ENCODE results near the gene LBX2. TPM values are rescaled to one million over a fixed set of nuclear protein-coding genes. Genes with fewer than 3 reads are reported as not detected.

Gene LBX2
- polyA plus RNA-seq, 2 donors = 0.12 to 0.18 TPM

DNA sequence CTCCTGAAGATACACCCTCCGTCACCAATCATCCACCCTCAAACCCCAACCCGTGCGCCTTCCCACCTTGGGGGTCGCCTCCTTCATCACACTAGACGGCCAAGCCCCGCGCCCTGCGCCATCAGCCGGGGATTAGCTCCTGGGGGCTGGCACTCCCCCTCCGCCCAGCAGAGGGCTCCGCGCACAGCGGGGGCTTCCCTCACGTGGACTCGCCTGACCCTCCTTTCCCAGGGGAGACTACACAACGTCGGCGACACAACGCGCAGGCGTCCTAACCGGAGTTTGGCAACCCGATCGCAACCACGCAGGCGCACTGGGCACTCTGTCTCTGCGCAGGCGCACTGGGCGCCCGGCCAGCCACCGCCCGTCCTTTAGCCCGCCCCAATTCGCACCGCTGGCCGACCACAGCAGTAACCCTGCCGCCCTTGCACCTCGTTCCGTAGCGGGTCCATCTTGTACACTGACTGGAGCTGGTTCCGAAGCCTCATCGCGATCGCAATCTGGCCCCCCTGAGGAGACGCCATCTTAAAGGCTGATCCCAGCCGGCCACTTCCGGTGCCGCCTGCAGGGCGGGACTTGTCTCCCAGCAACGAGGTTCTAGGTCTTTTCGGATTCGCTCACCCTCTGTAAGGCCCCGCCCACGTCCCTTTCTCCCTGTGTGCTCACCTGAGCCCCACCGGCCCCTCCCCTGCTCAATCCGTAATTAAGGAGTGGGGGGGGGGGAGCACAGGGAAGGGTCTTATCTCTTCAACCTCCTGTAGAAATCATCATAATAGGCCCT lies 7.9 kb upstream of the LBX2 start, which contains the start of gene PCGF1:
Gene PCGF1, minus strand, starts transcription at position 551 of the 781 bp plus-strand sequence. Its CDS starts 27 bp downstream, at position 524.
- 0 to 1% methylated on average over 53 to 56 of the region's 56 CpGs for WGBS, 2 donors
- Histone ChIP-seq H3K4me3 (ENCODE audit: low read depth in 1 of 2, low read length in 2 of 2) (peak within 1 kb of the TSS; percentile 92 to 94), H3K27ac (ENCODE audit: low read depth in 2 of 2, low read length in 1 of 2) (peak within 1 kb of the TSS; percentile 99 to 100), H3K9me3 (ENCODE audit: control insufficient read depth in 2 of 2, insufficient read depth in 1 of 2, low read depth in 1 of 2, low read length in 1 of 2) (no peaks in the 10 kb centered on the region), H3K36me3 (ENCODE audit: control insufficient read depth in 2 of 2, insufficient read depth in 2 of 2, low read length in 1 of 2) (peaks cover 0 to 8% of the 10 kb centered on the region in 2 donors), H3K4me1 (ENCODE audit: control insufficient read depth in 2 of 2, insufficient read depth in 2 of 2, low read length in 1 of 2) (peaks cover 0 to 11% of the 10 kb centered on the region in 2 donors), H3K27me3 (ENCODE audit: control insufficient read depth in 1 of 2, insufficient read depth in 2 of 2, low read length in 2 of 2) (no peaks in the 10 kb centered on the region)

DNA sequence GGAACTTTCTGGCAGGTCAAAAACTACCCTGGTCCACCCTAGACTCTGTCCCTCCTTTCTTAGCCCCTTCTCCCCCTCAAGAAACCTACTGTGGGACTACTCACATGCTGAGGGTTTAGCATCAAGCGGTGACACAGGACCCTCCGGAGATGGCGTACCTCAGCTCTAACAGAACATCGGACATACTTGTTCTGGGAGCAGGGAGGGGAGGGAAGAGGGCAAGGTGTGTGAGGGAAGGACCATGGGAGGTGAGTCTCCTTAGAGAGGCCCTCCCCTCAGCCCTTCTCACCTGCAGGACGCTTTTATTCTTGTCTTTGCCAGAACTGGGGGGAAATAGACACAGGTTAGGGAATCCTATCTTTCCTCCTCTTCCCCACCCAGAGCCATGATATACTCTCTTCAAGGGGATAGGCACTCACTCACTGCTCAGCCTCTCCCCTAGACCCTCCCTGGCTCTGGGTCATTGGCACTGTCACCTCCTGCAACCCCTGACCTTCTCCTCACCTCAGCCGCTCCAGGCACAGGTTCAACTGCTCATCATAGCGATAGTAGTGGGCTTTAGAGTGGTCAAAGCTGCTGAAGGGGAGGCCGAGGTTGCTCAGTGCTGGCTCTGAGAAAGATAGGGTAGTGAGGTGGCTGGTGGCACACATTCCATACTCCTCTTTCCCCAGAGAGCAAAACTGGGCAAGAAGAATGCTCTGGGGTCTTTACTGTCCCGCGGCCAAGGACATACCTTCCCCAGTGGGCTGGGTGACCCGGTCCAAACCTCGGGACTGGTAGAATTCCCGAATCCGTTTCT lies 6.2 kb upstream of the LBX2 start:
- Histone ChIP-seq H3K36me3 (ENCODE audit: control insufficient read depth in 2 of 2, insufficient read depth in 2 of 2, low read length in 1 of 2) (peaks cover 0 to 8% of the 10 kb centered on the region in 2 donors), H3K27me3 (ENCODE audit: control insufficient read depth in 1 of 2, insufficient read depth in 2 of 2, low read length in 2 of 2) (no peaks in the 10 kb centered on the region), H3K9me3 (ENCODE audit: control insufficient read depth in 2 of 2, insufficient read depth in 1 of 2, low read depth in 1 of 2, low read length in 1 of 2) (no peaks in the 10 kb centered on the region), H3K27ac (ENCODE audit: low read depth in 2 of 2, low read length in 1 of 2) (no peak overlapping the region), H3K4me1 (ENCODE audit: control insufficient read depth in 2 of 2, insufficient read depth in 2 of 2, low read length in 1 of 2) (peaks cover 3 to 11% of the 10 kb centered on the region in 2 donors), H3K4me3 (ENCODE audit: low read depth in 1 of 2, low read length in 2 of 2) (no peak overlapping the region)
- 94 to 95% methylated on average over 14 of the region's 14 CpGs for WGBS, 2 donors

DNA sequence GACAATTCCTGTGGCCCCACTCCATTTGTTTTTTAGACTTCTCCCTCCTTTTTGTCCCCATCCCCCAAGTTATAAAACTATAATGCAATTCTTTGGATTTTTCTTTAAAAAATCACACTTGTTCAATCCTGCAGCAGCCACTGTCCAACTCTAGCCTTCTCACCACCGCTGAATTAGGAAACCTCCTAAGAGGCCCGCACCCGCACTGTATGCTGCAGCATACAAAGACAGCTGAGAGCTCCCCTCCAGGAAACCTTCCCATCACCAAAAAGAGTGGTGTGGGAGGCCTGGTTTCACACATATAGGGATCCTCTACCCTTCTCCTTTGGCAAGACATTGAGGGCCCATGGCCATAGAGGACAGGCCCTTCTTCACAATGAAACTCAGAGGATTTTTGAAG lies 5.2 kb upstream of the LBX2 start:
- no peak overlapping the region for H3K4me3 ChIP-seq (ENCODE audit: low read depth in 1 of 2, low read length in 2 of 2)
- 91 to 94% methylated on average over 3 of the region's 3 CpGs for WGBS, 2 donors
- no peaks in the 10 kb centered on the region for H3K9me3 ChIP-seq (ENCODE audit: control insufficient read depth in 2 of 2, insufficient read depth in 1 of 2, low read depth in 1 of 2, low read length in 1 of 2)
- no peak overlapping the region for H3K27ac ChIP-seq (ENCODE audit: low read depth in 2 of 2, low read length in 1 of 2)
- peaks cover 0 to 9% of the 10 kb centered on the region in 2 donors for H3K27me3 ChIP-seq (ENCODE audit: control insufficient read depth in 1 of 2, insufficient read depth in 2 of 2, low read length in 2 of 2)
- H3K36me3 ChIP-seq (ENCODE audit: control insufficient read depth in 2 of 2, insufficient read depth in 2 of 2, low read length in 1 of 2) = peaks cover 0 to 8% of the 10 kb centered on the region in 2 donors
- H3K4me1 ChIP-seq (ENCODE audit: control insufficient read depth in 2 of 2, insufficient read depth in 2 of 2, low read length in 1 of 2) = peaks cover 3 to 11% of the 10 kb centered on the region in 2 donors

DNA sequence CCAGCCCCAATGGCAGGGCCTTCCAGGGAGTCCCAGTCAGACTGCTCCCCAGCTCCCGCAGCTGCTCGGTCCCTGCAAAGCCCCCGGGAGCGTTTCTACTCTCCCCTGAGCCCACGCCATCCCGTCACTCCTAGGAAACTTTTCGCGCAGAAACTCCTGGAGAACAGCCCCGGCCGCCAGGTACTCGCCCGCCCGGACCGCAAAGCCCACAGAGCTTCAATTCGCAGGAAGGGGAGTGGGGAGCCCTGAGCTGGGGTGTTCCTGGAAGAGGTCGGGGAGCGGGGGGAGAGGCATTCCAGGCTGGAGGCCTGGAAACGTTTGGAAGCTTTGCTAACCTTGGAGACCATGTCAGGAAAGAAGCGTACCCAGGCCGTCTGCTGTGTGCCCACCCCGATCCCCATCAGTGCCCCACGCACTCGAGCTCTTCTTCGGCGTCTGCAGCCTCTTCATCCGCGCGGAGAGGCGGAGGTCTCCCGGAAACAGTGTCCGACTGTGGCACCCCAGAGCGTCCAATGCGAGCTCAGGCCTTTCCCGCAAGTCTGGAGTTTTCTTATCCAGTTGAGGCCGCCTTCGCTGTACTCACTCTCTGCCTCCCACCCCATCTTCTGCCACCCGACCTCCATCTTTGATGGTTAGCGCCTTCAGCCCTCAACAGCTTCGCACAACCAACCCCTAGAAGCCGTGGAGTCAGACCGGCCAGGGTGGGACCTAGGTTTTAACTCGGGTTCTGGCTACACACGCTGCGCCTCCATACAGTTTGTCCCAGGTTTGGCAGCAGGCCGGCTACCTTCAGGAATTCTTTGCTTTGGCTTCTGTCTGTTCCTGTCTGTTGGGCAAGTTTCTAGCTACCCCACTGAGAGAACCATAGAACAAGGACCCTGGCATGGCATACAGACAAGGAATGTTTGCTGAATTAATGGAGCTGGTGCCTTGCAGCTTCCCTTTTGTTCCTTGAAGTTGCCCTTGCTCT lies 4.4 kb upstream of the LBX2 start:
- Histone ChIP-seq H3K9me3 (ENCODE audit: control insufficient read depth in 2 of 2, insufficient read depth in 1 of 2, low read depth in 1 of 2, low read length in 1 of 2) (no peaks in the 10 kb centered on the region), H3K4me3 (ENCODE audit: low read depth in 1 of 2, low read length in 2 of 2) (peak overlapping the region; percentile 46 to 56), H3K4me1 (ENCODE audit: control insufficient read depth in 2 of 2, insufficient read depth in 2 of 2, low read length in 1 of 2) (peaks cover 10 to 18% of the 10 kb centered on the region in 2 donors), H3K27me3 (ENCODE audit: control insufficient read depth in 1 of 2, insufficient read depth in 2 of 2, low read length in 2 of 2) (peaks cover 0 to 13% of the 10 kb centered on the region in 2 donors), H3K27ac (ENCODE audit: low read depth in 2 of 2, low read length in 1 of 2) (peak overlapping the region; percentile 16 to 37), H3K36me3 (ENCODE audit: control insufficient read depth in 2 of 2, insufficient read depth in 2 of 2, low read length in 1 of 2) (peaks cover 0 to 8% of the 10 kb centered on the region in 2 donors)
- 57 to 63% methylated on average over 45 of the region's 45 CpGs for WGBS, 2 donors

DNA sequence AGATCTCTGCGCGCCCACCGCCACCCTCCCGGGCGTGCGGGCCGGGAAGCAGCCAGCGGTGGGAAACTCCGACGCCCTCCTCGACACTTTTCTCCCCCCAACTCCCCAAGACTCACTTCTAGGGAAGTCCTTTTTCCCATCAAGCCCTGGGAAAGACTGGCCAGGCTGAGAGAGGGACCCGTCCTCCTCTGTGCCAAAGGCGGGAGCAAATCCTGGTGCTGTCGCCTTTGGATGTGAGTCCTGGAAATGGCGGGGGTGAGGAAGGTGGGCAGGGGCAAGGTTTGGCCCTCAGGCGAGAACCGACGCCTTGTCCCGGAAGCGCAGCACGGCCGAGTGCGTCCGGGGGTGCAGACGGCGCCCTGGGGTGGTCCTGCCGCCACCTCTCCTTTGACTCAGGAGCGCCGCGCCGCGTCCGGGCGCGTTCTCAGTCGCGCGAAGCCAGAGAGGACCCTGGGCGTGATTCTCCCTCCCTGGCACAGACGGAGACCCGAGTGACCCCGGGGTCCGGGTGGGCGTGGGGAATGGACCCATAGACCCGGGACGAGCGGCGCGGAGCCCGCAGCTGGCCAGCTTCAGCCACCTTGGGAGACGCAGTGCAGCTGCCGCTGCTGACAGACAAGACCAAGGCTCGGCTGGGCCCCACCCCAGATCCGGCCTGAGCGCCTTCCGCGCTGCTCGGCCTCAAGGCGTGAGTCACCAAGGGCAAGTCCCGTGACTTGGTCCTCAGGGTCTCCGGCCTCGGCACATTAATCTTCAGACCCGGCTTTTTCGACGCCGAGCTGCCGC lies 3.5 kb upstream of the LBX2 start:
- no peaks in the 10 kb centered on the region for H3K9me3 ChIP-seq (ENCODE audit: control insufficient read depth in 2 of 2, insufficient read depth in 1 of 2, low read depth in 1 of 2, low read length in 1 of 2)
- H3K27ac ChIP-seq (ENCODE audit: low read depth in 2 of 2, low read length in 1 of 2) = peak overlapping the region; percentile 16 to 49
- H3K4me1 ChIP-seq (ENCODE audit: control insufficient read depth in 2 of 2, insufficient read depth in 2 of 2, low read length in 1 of 2) = peaks cover 17 to 24% of the 10 kb centered on the region in 2 donors
- peaks cover 0 to 8% of the 10 kb centered on the region in 2 donors for H3K36me3 ChIP-seq (ENCODE audit: control insufficient read depth in 2 of 2, insufficient read depth in 2 of 2, low read length in 1 of 2)
- peaks cover 0 to 14% of the 10 kb centered on the region in 2 donors for H3K27me3 ChIP-seq (ENCODE audit: control insufficient read depth in 1 of 2, insufficient read depth in 2 of 2, low read length in 2 of 2)
- H3K4me3 ChIP-seq (ENCODE audit: low read depth in 1 of 2, low read length in 2 of 2) = peak overlapping the region; percentile 46 to 56
- 2 to 3% methylated on average over 59 to 67 of the region's 67 CpGs for WGBS, 2 donors

DNA sequence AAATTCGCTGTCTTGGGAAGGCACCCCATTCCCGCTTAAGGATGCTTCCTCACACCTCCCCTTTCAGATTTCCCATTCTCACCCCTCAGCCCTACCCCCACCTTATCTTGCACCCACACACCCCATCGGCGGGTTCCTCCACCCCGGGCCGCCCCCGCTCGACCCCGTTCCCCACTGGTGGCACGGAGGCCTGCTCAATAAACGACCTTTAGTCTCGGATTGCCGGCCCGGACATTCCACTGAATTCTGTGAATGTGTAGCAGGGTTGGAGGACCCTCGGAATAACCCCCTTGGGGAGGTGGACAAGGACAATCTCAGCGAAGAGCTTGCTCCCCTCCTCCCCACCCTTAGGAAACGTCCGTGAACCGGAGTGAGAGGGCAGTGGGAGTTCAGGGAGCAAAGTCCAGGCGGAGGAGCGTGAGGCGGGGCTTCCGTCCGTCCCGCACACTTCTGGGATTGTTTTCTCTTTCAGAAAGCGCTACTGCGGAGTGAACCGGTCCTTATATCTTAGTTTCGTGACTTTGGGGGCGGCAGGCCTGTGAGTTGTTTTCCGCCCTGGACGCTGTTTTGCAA lies 2.8 kb upstream of the LBX2 start:
- H3K9me3 ChIP-seq (ENCODE audit: control insufficient read depth in 2 of 2, insufficient read depth in 1 of 2, low read depth in 1 of 2, low read length in 1 of 2) = no peaks in the 10 kb centered on the region
- peaks cover 0 to 8% of the 10 kb centered on the region in 2 donors for H3K36me3 ChIP-seq (ENCODE audit: control insufficient read depth in 2 of 2, insufficient read depth in 2 of 2, low read length in 1 of 2)
- 21% methylated on average over 32 of the region's 32 CpGs for WGBS, 2 donors
- H3K4me1 ChIP-seq (ENCODE audit: control insufficient read depth in 2 of 2, insufficient read depth in 2 of 2, low read length in 1 of 2) = peaks cover 17 to 28% of the 10 kb centered on the region in 2 donors
- H3K4me3 ChIP-seq (ENCODE audit: low read depth in 1 of 2, low read length in 2 of 2) = peak overlapping the region; percentile 46 to 56
- peaks cover 0 to 14% of the 10 kb centered on the region in 2 donors for H3K27me3 ChIP-seq (ENCODE audit: control insufficient read depth in 1 of 2, insufficient read depth in 2 of 2, low read length in 2 of 2)
- H3K27ac ChIP-seq (ENCODE audit: low read depth in 2 of 2, low read length in 1 of 2) = peak overlapping the region in 1 of 2 donors; percentile 49

DNA sequence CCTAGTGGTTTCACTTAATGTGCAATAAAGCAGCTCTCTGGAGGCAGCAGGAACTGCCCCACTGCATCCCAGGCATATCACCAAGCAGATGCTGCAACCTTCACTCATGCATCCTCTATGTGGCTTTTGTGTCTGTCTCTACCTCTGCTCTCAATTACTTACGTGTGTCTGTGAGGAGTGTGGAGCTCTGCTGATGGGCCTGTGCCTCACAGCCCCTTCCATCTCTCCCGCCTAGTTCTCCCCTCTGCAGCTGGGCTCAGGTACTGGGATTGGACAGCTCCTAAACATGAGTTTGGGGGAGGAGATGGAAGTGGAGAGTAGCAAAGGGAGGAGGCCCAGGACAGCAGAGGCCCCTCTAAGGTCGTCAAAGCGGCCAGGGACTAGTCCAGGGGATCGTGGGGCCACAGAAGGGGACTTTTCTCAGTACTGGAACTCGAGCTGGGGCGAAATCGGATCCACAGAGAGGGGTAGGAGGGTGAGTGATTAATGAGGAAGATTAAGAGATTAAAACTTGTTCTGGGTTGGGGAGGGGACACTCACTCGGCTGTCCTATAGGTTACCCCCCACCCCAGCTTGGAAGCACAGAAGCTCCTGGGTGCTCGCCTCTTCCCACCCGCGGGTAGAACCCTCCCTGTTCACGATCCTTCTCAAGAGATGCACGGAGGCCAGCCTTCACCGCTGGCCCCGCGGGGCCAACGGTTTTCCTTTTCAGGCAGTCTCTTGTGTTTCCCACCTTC lies 2.1 kb upstream of the LBX2 start:
- peaks cover 17 to 22% of the 10 kb centered on the region in 2 donors for H3K4me1 ChIP-seq (ENCODE audit: control insufficient read depth in 2 of 2, insufficient read depth in 2 of 2, low read length in 1 of 2)
- peaks cover 0 to 14% of the 10 kb centered on the region in 2 donors for H3K27me3 ChIP-seq (ENCODE audit: control insufficient read depth in 1 of 2, insufficient read depth in 2 of 2, low read length in 2 of 2)
- H3K27ac ChIP-seq (ENCODE audit: low read depth in 2 of 2, low read length in 1 of 2) = no peak overlapping the region
- H3K4me3 ChIP-seq (ENCODE audit: low read depth in 1 of 2, low read length in 2 of 2) = no peak overlapping the region
- H3K36me3 ChIP-seq (ENCODE audit: control insufficient read depth in 2 of 2, insufficient read depth in 2 of 2, low read length in 1 of 2) = peaks cover 0 to 8% of the 10 kb centered on the region in 2 donors
- WGBS, 2 donors = 78 to 84% methylated on average over 17 to 18 of the region's 18 CpGs
- no peaks in the 10 kb centered on the region for H3K9me3 ChIP-seq (ENCODE audit: control insufficient read depth in 2 of 2, insufficient read depth in 1 of 2, low read depth in 1 of 2, low read length in 1 of 2)

DNA sequence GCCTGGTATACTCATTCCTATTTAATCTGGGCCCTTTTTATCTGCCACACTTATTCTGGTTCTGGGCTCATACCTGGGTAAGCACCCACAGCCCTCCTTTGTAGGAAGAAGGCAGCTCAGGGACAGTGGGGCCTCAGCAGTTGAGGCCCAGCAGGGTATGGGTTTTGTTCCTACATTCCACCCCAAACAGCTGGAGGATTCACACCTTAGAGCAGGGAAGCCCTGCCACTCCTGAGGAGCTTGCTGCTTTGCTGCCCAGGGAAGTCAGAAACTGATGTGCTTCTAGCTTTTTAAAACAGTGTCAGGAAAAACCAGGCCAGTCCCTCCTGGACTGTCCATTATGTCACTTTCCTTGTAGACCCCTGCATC lies 1.2 kb upstream of the LBX2 start:
- no peaks in the 10 kb centered on the region for H3K9me3 ChIP-seq (ENCODE audit: control insufficient read depth in 2 of 2, insufficient read depth in 1 of 2, low read depth in 1 of 2, low read length in 1 of 2)
- H3K4me1 ChIP-seq (ENCODE audit: control insufficient read depth in 2 of 2, insufficient read depth in 2 of 2, low read length in 1 of 2) = peaks cover 17 to 18% of the 10 kb centered on the region in 2 donors
- H3K4me3 ChIP-seq (ENCODE audit: low read depth in 1 of 2, low read length in 2 of 2) = no peak overlapping the region
- H3K27me3 ChIP-seq (ENCODE audit: control insufficient read depth in 1 of 2, insufficient read depth in 2 of 2, low read length in 2 of 2) = peaks cover 0 to 14% of the 10 kb centered on the region in 2 donors
- H3K36me3 ChIP-seq (ENCODE audit: control insufficient read depth in 2 of 2, insufficient read depth in 2 of 2, low read length in 1 of 2) = peaks cover 0 to 6% of the 10 kb centered on the region in 2 donors
- no peak overlapping the region for H3K27ac ChIP-seq (ENCODE audit: low read depth in 2 of 2, low read length in 1 of 2)
